Measurements from ENCODE around the gene MAST4. TPM values are rescaled to one million over a fixed set of nuclear protein-coding genes. Genes with fewer than 3 reads are reported as not detected.
A peak's percentile ranks its signal among the peaks of the same experiment; 100 is the strongest.

Gene MAST4
- total and polyA plus RNA-seq, 5 donors: 18.9 to 71.5 (median 52.4) TPM

GRCh38 chr5:66963559-66963971, 367.4 kb downstream of the MAST4 start:
- Histone ChIP-seq H3K9me3 (ENCODE audit: control insufficient read depth, low read length) (no peaks in the 10 kb centered on the region), H3K27me3 (ENCODE audit: control insufficient read depth, insufficient read depth) (no peaks in the 10 kb centered on the region), H3K4me1 (ENCODE audit: control insufficient read depth, insufficient read depth, low read length) (peaks cover 4% of the 10 kb centered on the region), H3K4me3 (ENCODE audit: low read length) (no peak overlapping the region), H3K27ac (ENCODE audit: low read length) (peak overlapping the region; percentile 40)
- DNase-seq (no peak), ATAC-seq (peak; percentile 46 to 51)
- WGBS: 28% methylated on average over 1 of the region's 1 CpG
- intact Hi-C loops (cut with DNase I): no loop called here

- no peaks in the 10 kb centered on the region for H3K9me3 ChIP-seq (ENCODE audit: control insufficient read depth, low read length)
- no peaks in the 10 kb centered on the region for H3K27me3 ChIP-seq (ENCODE audit: control insufficient read depth, insufficient read depth)
- no peak overlapping the region for H3K27ac ChIP-seq (ENCODE audit: low read length)
- intact Hi-C loops (cut with DNase I): no loop called here
- H3K4me1 ChIP-seq (ENCODE audit: control insufficient read depth, insufficient read depth, low read length): peaks cover 4% of the 10 kb centered on the region
- no peak overlapping the region for H3K4me3 ChIP-seq (ENCODE audit: low read length)
- ATAC-seq: no peak
- DNase-seq: no peak
Measured at GRCh38 chr5:66966439-66966838, 370.2 kb downstream of the MAST4 start.

- intact Hi-C loops (cut with DNase I): no loop called here
- Histone ChIP-seq H3K4me3 (ENCODE audit: low read length) (no peak overlapping the region), H3K27me3 (ENCODE audit: control insufficient read depth, insufficient read depth) (no peaks in the 10 kb centered on the region), H3K27ac (ENCODE audit: low read length) (peak overlapping the region; percentile 51), H3K9me3 (ENCODE audit: control insufficient read depth, low read length) (no peaks in the 10 kb centered on the region), H3K4me1 (ENCODE audit: control insufficient read depth, insufficient read depth, low read length) (peaks cover 4% of the 10 kb centered on the region)
- no peak for DNase-seq
- ATAC-seq: peak in 1 of 2 donors; percentile 55
- 70% methylated on average over 3 of the region's 3 CpGs for WGBS
Measured at GRCh38 chr5:66967102-66967501, 370.9 kb downstream of the MAST4 start.

GRCh38 chr5:66967826-66968262, 371.7 kb downstream of the MAST4 start:
- 43% methylated on average over 4 of the region's 4 CpGs for WGBS
- Histone ChIP-seq H3K4me1 (ENCODE audit: control insufficient read depth, insufficient read depth, low read length) (no peaks in the 10 kb centered on the region), H3K4me3 (ENCODE audit: low read length) (no peak overlapping the region), H3K27ac (ENCODE audit: low read length) (no peak overlapping the region), H3K27me3 (ENCODE audit: control insufficient read depth, insufficient read depth) (no peaks in the 10 kb centered on the region), H3K9me3 (ENCODE audit: control insufficient read depth, low read length) (no peaks in the 10 kb centered on the region)
- intact Hi-C loops (cut with DNase I): no loop called here
- DNase-seq (peak in 2 of 3 donors; percentile 26 to 62), ATAC-seq (peak; percentile 34 to 62)

GRCh38 chr5:66969484-66969883, 373.3 kb downstream of the MAST4 start:
- ATAC-seq (no peak), DNase-seq (no peak)
- H3K9me3 ChIP-seq (ENCODE audit: control insufficient read depth, low read length): no peaks in the 10 kb centered on the region
- no peak overlapping the region for H3K27ac ChIP-seq (ENCODE audit: low read length)
- H3K4me3 ChIP-seq (ENCODE audit: low read length): no peak overlapping the region
- H3K27me3 ChIP-seq (ENCODE audit: control insufficient read depth, insufficient read depth): no peaks in the 10 kb centered on the region
- 96% methylated on average over 4 of the region's 4 CpGs for WGBS
- no peaks in the 10 kb centered on the region for H3K4me1 ChIP-seq (ENCODE audit: control insufficient read depth, insufficient read depth, low read length)
- intact Hi-C loops (cut with DNase I): no loop called here

GRCh38 chr5:66969963-66970362, 373.8 kb downstream of the MAST4 start:
- Histone ChIP-seq H3K27ac (ENCODE audit: low read length) (no peak overlapping the region), H3K27me3 (ENCODE audit: control insufficient read depth, insufficient read depth) (no peaks in the 10 kb centered on the region), H3K4me1 (ENCODE audit: control insufficient read depth, insufficient read depth, low read length) (no peaks in the 10 kb centered on the region), H3K9me3 (ENCODE audit: control insufficient read depth, low read length) (no peaks in the 10 kb centered on the region), H3K4me3 (ENCODE audit: low read length) (no peak overlapping the region)
- intact Hi-C loops (cut with DNase I): no loop called here
- DNase-seq (no peak), ATAC-seq (peak; percentile 37 to 63)
- WGBS: 63% methylated on average over 2 of the region's 2 CpGs

- Histone ChIP-seq H3K4me3 (ENCODE audit: low read length) (no peak overlapping the region), H3K4me1 (ENCODE audit: control insufficient read depth, insufficient read depth, low read length) (no peaks in the 10 kb centered on the region), H3K27ac (ENCODE audit: low read length) (no peak overlapping the region), H3K9me3 (ENCODE audit: control insufficient read depth, low read length) (no peaks in the 10 kb centered on the region), H3K27me3 (ENCODE audit: control insufficient read depth, insufficient read depth) (no peaks in the 10 kb centered on the region)
- 95% methylated on average over 2 of the region's 2 CpGs for WGBS
- ATAC-seq (no peak), DNase-seq (no peak)
- intact Hi-C loops (cut with DNase I): no loop called here
Measured at GRCh38 chr5:66972004-66972403, 375.8 kb downstream of the MAST4 start.

- no peak for DNase-seq
- Histone ChIP-seq H3K9me3 (ENCODE audit: control insufficient read depth, low read length) (no peaks in the 10 kb centered on the region), H3K27ac (ENCODE audit: low read length) (no peak overlapping the region), H3K4me3 (ENCODE audit: low read length) (no peak overlapping the region), H3K4me1 (ENCODE audit: control insufficient read depth, insufficient read depth, low read length) (no peaks in the 10 kb centered on the region), H3K27me3 (ENCODE audit: control insufficient read depth, insufficient read depth) (no peaks in the 10 kb centered on the region)
- intact Hi-C loops (cut with DNase I): no loop called here
- 88% methylated on average over 6 of the region's 6 CpGs for WGBS
- no peak for ATAC-seq
Measured at GRCh38 chr5:66974256-66974655, 378.1 kb downstream of the MAST4 start.

GRCh38 chr5:66976108-66976507, 379.9 kb downstream of the MAST4 start:
- Histone ChIP-seq H3K4me1 (ENCODE audit: control insufficient read depth, insufficient read depth, low read length) (no peaks in the 10 kb centered on the region), H3K27me3 (ENCODE audit: control insufficient read depth, insufficient read depth) (no peaks in the 10 kb centered on the region), H3K4me3 (ENCODE audit: low read length) (no peak overlapping the region), H3K9me3 (ENCODE audit: control insufficient read depth, low read length) (no peaks in the 10 kb centered on the region), H3K27ac (ENCODE audit: low read length) (no peak overlapping the region)
- DNase-seq: no peak
- 85% methylated on average over 4 of the region's 4 CpGs for WGBS
- peak in 1 of 2 donors; percentile 26 for ATAC-seq
- intact Hi-C loops (cut with DNase I): no loop called here

- Histone ChIP-seq H3K27ac (ENCODE audit: low read length) (no peak overlapping the region), H3K4me1 (ENCODE audit: control insufficient read depth, insufficient read depth, low read length) (no peaks in the 10 kb centered on the region), H3K9me3 (ENCODE audit: control insufficient read depth, low read length) (no peaks in the 10 kb centered on the region), H3K4me3 (ENCODE audit: low read length) (no peak overlapping the region), H3K27me3 (ENCODE audit: control insufficient read depth, insufficient read depth) (no peaks in the 10 kb centered on the region)
- ATAC-seq (no peak), DNase-seq (no peak)
- intact Hi-C loops (cut with DNase I): loop anchor here in 1 of 4 donors (10.0 kb wide), 1 partner anchor 115 kb away; no protein-coding TSS in a partner anchor
- 57% methylated on average over 3 of the region's 3 CpGs for WGBS
Measured at GRCh38 chr5:66979738-66980137, 383.5 kb downstream of the MAST4 start.

- Histone ChIP-seq H3K27me3 (ENCODE audit: control insufficient read depth, insufficient read depth) (no peaks in the 10 kb centered on the region), H3K27ac (ENCODE audit: low read length) (no peak overlapping the region), H3K4me1 (ENCODE audit: control insufficient read depth, insufficient read depth, low read length) (peaks cover 4% of the 10 kb centered on the region), H3K4me3 (ENCODE audit: low read length) (no peak overlapping the region), H3K9me3 (ENCODE audit: control insufficient read depth, low read length) (no peaks in the 10 kb centered on the region)
- DNase-seq: no peak
- 50% methylated on average over 5 of the region's 5 CpGs for WGBS
- ATAC-seq: peak; percentile 27 to 59
- intact Hi-C loops (cut with DNase I): loop anchor here in 1 of 4 donors (10.0 kb wide), 1 partner anchor 113 kb away; no protein-coding TSS in a partner anchor
Measured at GRCh38 chr5:66981266-66982055, 385.3 kb downstream of the MAST4 start.

All from right cardiac atrium (tissue), 5 donors.